ENCODE data around the gene ELMOD1. TPM values are rescaled to one million over a fixed set of nuclear protein-coding genes. Genes with fewer than 3 reads are reported as not detected.

ELMOD1 gene
- 0.05 to 0.26 TPM (median 0.20 TPM) in 5 replicates for total RNA-seq (2022; extraction: Qiagen RNA extraction)

GRCh38 chr11:107590460-107591377, at the start of gene ELMOD1:
Gene ELMOD1 (plus strand): TSS chr11:107591147. CDS start chr11:107618190, 27,043 bp downstream.

GRCh38 chr11:107565219-107565937, 25.6 kb upstream of the ELMOD1 start, which contains the start of gene ALKBH8:
Gene ALKBH8 (minus strand): TSS chr11:107565735. CDS start chr11:107560893, 4,842 bp downstream.

GRCh38 chr11:107711861-107712755, 121.2 kb downstream of the ELMOD1 start, which contains the start of gene SLN:
Gene SLN (minus strand): TSS chr11:107712056.

Other genes with a start within 250 kb of the ELMOD1 start
- gene CWF19L2, start 133.3 kb upstream of the ELMOD1 start, total RNA-seq (2022; extraction: Qiagen RNA extraction) = 3.4 to 4.8 TPM (median 3.8 TPM) in 5 replicates
- 5.4 to 10.1 TPM (median 6.5 TPM) in 5 replicates for gene ALKBH8, start 25.4 kb upstream of the ELMOD1 start, total RNA-seq (2022; extraction: Qiagen RNA extraction)
- 1.1 to 2.4 TPM (median 1.6 TPM) in 5 replicates for gene SLN, start 120.9 kb downstream of the ELMOD1 start, total RNA-seq (2022; extraction: Qiagen RNA extraction)

All from A549 treated with Hydrocortisone at 1 μM for 4 hours (cell line).